Adrenal gland (tissue), 5 donors: ENCODE measurements around the gene ADAMTSL1.

ENCODE experiments used
- CTCF ChIP-seq, 6 experiments: fragments of 450-650 bp in 4 of 6; fragments of 200-600 bp in 2 of 6; sonication (generic) in 1 of 6; IDR thresholded peaks; 1 replicate in 5 of 6; 2 replicates in 1 of 6; pipeline versions ENCODE4 v1.5.1 to v1.8.0; 2016 to 2021; ENCODE audit warnings: antibody characterized with exemption in 6 of 6, mild to moderate bottlenecking in 2 of 6, moderate library complexity in 1 of 6
- POLR2A ChIP-seq, 2 donors: fragments of 450-650 bp; IDR thresholded peaks; one replicate each; pipeline ENCODE4 v1.6.1; 2017; ENCODE audit warnings: antibody characterized with exemption in 2 of 2, mild to moderate bottlenecking in 2 of 2, moderate library complexity in 1 of 2
- donor health status: DM: no; HTN: no; CAD: no.

DNA sequence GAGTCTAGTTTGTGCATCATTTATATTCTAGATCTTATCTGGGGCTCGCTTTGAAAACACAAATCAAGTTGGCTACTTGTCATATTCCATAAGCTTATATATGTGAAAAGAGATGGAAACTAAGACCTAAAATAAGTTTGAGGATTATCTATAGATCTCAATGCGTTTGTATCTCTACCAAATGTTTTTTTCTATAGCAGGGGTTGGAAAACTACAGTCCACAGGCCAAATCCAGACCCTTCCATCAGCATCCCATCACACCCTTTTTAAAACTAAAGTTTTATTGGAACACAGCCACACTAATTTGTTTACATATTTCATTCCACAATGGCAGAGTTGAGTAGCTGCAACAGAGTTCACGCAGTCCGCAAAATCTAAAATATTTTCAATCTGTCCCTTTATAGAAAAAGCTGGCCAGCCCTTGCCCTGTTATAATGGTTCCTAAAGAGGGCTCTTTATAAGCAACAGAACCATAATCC, 230.0 kb downstream of the ADAMTSL1 start:
- TF ChIP-seq CTCF (IDR thresholded peaks at IDR 0.05) (no peak), POLR2A (IDR thresholded peaks at IDR 0.05) (no peak)
